Activated effector memory CD4-positive, alpha-beta T cell treated with Interleukin-2 at 50 U/mL for 16 hours (primary cell): ENCODE data around the gene STX7.

Experiments
- DNase-seq: peaks from one replicate; pipeline ENCODE4 v3.0.0-alpha.2; 2020

Gene STX7

GRCh38 chr6:132466952-132467351, 46.0 kb downstream of the STX7 start:
- no peak for DNase-seq

- no peak for DNase-seq
These were observed 47.1 kb downstream of the STX7 start for GRCh38 chr6:132465530-132466485.

DNA sequence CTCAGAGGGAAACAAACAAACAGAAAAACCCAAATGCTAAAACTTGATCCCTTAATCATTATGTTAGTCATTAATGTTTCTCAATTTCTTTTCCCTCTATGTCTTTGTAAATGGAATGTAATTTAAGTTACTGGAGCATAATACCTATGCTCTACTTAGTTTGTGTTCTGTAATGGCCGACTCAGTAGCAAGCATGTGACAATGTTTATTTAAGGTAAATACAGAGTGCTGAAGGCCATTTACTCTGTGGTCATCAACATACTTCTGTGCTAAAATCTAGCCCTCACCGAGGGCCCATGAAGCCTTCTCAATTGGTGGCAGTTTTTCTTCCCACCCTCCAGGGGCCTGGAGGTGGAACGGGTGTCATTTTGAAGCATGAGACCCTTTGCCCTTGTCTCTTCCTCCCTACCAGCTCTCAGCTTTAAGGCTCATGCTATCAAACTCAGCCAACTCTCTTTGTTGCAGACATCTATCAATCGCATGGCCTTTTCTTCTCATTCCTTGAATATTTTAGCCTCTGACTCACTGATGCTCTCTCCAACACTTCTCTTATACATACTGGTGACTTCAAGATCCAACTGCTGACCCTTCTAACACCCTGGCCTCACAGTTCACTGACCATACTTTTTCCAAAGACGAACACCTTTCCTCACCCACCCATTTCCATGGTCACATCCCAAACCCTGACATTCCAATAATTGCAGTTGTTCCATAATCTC, 48.2 kb downstream of the STX7 start:
- DNase-seq: no peak

- no peak for DNase-seq
These were observed 51.0 kb downstream of the STX7 start for GRCh38 chr6:132461958-132462357.

- no peak for DNase-seq
These were observed 53.3 kb downstream of the STX7 start for GRCh38 chr6:132459605-132459952.

DNA sequence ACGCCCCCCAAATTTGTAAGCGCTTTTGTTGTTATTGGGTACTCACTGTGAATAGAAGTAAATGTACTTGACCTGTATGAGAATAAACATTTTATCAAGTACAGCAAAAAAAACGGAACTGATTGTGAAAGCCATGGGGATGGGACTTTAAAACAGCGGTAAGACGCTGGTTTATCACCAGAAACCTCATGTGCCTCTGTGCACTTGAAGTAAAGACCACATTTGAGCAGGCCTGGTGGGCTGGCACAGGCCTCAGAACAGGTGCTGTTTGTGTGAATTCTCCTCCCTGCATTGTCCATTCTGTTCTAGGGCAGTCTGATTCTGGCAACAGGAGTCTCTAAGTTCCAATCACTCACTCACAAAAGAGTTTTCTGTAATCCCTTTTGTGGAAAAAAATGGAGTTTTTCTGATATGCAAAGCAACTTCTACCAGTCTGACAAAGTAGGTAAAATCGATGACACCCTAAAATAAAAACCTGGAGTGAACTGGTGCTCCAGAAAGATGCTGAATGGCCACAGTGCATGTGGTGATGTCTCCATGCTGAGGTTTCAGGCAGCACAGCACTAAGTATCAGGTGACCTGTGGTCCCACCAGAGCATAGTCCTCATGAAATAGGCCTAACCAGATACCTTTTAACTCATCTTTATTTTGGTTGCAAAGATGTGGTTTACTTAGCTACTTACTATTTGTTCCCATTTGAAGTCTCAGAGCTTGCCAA, 53.9 kb downstream of the STX7 start:
- DNase-seq: no peak

GRCh38 chr6:132456700-132457143, 56.2 kb downstream of the STX7 start:
- no peak for DNase-seq

DNA sequence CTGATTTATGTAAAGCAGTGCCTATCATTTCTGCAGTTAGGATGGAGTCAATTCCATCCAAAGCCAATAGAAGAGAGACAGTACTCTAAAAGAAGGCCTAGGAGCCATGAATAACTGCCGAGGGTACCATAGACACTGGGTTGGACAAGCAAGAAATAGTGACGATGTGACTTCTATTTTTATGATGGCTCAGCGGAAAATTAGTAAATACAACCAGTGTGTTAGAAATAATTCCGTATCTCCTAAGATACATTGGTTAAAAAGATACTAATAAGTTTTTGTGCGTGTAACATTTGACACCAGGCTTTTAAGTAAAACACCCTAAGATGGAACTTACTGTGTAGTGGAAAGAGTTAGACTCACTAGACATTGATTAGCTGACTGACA, 66.1 kb downstream of the STX7 start:
- DNase-seq: no peak

DNA sequence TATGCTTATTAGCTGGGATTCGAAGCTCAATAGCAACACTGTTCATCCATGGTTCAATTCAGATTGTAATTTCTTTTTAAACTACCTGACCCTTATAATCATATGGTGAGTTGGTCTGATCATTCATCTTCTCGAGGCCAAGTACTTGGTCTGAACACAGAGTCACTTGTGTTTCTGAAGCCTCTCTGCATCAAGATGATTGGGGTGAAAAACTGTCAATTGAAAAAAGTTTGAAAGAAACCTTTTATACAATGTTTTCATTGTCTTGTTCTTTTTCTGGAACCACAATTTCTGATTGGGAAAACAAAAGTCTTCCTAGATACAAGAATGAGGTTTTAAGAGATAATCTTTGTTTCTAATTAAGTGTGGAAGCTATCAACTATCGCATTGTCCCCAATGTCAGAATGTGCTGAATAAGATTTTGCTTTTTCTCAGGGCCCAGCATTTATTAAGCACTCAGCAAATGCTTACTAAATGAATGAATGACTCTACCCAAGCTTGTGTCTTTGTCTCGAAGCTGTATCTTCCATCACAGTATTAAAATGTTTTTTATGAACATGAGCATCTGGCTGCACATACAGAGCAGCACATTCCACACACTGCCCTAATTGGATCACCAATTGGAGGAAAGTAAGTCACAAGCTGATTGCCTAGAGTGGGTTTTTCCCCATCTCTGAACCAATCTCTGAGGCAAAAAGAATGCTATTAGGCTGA, 66.6 kb downstream of the STX7 start:
- DNase-seq: no peak

- no peak for DNase-seq
These were observed 67.5 kb downstream of the STX7 start for GRCh38 chr6:132445201-132445951.

DNA sequence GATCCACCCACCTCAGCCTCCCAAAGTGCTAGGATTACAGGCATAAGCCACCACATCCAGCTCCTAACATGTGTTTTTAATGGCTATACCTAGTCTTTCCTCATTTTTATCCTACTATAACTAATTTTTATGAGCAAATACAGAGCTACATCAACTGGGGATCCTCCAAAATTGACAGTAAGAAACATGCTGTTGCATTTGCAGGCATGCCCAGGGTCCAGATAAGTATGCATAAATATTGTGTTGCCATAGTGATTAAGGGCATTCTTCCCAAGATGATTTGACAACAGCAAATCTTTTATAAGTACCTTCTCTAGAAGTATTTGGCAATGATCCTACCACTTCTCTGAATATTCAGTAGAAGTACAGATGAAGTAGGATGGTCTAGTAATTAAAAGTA, 69.7 kb downstream of the STX7 start:
- DNase-seq: no peak

- DNase-seq: no peak
These were observed 82.8 kb downstream of the STX7 start for GRCh38 chr6:132430110-132430509.

GRCh38 chr6:132425176-132425575, 87.7 kb downstream of the STX7 start:
- no peak for DNase-seq

GRCh38 chr6:132423839-132424238, 89.1 kb downstream of the STX7 start:
- DNase-seq: no peak

- no peak for DNase-seq
These were observed 94.5 kb downstream of the STX7 start for GRCh38 chr6:132418235-132418965.

DNA sequence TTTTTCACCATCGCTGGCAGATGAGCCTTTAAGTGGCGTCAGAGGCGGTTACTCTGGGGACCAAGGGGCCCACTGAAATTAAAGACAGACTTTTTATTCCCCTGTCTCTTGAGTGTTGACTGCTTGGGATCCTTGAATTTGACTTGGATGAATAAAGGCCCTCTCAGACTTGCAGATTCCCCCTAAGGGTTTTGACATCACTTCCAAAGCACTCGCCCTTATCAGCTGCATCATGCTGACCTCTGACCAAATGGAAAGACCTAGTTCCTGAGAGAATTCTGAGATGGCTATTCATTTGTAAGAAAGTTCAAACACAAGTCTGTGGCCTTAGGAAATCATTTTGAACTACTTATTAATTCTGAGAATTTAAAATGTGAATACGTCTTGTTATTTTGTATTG, 98.2 kb downstream of the STX7 start:
- no peak for DNase-seq

DNA sequence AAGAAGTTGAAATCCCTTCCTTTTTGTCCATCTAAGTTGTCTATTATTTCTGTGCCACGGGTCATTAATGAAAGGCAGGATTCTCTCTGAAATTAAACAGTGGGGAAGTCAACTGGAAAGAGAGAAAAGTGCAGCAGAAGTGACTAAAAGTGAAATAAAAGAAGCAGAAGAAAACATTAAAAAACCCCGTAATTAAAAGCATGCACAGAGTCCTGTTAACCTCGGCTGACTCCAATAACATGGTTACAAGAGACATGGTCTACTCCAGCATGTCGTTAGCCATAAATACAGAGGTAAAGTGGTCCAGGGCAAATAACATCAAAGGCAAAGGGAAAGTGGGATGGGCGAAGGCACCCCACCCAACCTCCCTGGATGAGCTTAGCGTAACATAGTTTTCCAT, 98.6 kb downstream of the STX7 start:
- DNase-seq: no peak

GRCh38 chr6:132413499-132413802, 99.5 kb downstream of the STX7 start:
- no peak for DNase-seq

GRCh38 chr6:132412656-132413498, 100.0 kb downstream of the STX7 start:
- DNase-seq: no peak

- no peak for DNase-seq
These were observed 101.6 kb downstream of the STX7 start for GRCh38 chr6:132411296-132411695.

- no peak for DNase-seq
These were observed 102.1 kb downstream of the STX7 start for GRCh38 chr6:132410830-132411229.
